IgD-negative memory B cell (primary cell): ENCODE measurements around the gene SEMG2. TPM values are rescaled to one million over a fixed set of nuclear protein-coding genes. Genes with fewer than 3 reads are reported as not detected.

Experiments used
- H3K27ac Mint-ChIP-seq, 3 donors: one replicate each; pipeline ENCODE4 v1.8.0; 2020 to 2022; ENCODE audit warnings: mild to moderate bottlenecking in 3 of 3, mixed read lengths in 3 of 3, moderate library complexity in 1 of 3
- H3K27me3 Mint-ChIP-seq: one replicate; pipeline ENCODE4 v1.8.0; 2021; ENCODE audit warnings: mixed read lengths
- H3K36me3 Mint-ChIP-seq: one replicate; pipeline ENCODE4 v1.8.0; 2020; ENCODE audit warnings: mild to moderate bottlenecking, mixed read lengths
- H3K4me1 Mint-ChIP-seq, 3 donors: one replicate each; pipeline ENCODE4 v1.8.0; 2020 to 2022; ENCODE audit warnings: mixed read lengths in 3 of 3, mild to moderate bottlenecking in 1 of 3
- H3K4me3 Mint-ChIP-seq, 4 donors: one replicate each; pipeline ENCODE4 v1.8.0; 2020 to 2022; ENCODE audit warnings: mild to moderate bottlenecking in 4 of 4, mixed read lengths in 4 of 4, moderate library complexity in 3 of 4
- H3K9me3 Mint-ChIP-seq, 3 donors: one replicate each; pipeline ENCODE4 v1.8.0; 2020 to 2021; ENCODE audit warnings: mixed read lengths in 3 of 3, mild to moderate bottlenecking in 1 of 3
- polyA plus RNA-seq: library from polyadenylated mRNA; unstranded; fragments of 300-500 nt; fragmentation: Illumina TruSeq; gene quantifications from one replicate; pipeline ENCODE4 v1.2.3, GENCODE V29; 2021

Gene SEMG2
- polyA plus RNA-seq, 1 donor from 2014 or later = not detected

DNA sequence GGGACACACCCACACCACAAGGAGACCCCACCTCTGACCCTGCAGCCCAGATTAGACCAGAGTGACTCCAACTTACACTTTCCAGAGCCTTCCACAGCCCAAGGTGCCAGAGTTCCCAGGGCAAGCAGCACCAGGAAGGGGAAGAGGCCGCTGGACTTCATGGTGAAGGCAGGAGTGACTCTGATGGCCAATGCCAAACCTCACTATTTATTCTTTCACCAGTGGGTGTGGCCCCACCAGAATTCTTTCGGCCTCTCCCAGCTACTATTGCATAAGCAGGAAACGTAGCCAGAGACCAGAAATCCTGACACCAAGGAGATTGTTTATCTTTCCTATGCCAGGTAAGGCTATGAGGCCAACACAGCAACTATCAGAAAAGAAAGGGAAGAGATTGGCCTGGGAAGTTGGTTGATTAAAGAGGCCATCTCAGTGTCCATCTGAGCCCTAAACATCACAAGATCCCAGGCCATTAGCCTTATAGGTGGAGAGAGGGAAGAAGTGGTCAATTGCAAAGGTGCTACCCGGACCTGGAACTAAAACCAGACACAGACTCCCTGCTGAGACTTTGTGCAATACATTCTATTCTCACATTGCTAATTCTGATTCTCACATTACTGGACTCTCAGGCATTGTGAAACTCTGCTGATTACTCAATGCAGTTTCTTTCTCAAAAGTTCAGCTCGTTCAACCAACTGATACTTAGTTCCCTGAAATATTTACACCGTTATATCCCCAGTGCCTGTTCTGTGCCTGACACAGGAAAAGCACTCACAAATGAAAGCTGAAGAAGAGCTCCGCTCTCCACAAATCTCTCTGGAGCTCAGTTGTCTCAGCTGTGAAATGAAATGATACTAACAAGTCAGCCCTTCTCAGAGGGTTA lies 33.5 kb downstream of the SEMG2 start, which contains the start of gene SLPI:
Gene SLPI, minus strand, starts transcription at position 182 of the 880 bp plus-strand sequence. Its CDS starts 21 bp downstream, at position 161.
- no peaks in the 10 kb centered on the region for H3K36me3 Mint-ChIP-seq
- H3K4me3 Mint-ChIP-seq = no peak within 1 kb of the TSS
- H3K27me3 Mint-ChIP-seq = peaks cover 27% of the 10 kb centered on the region
- H3K9me3 Mint-ChIP-seq = no peaks in the 10 kb centered on the region
- H3K27ac Mint-ChIP-seq = no peak within 1 kb of the TSS
- peaks cover 0 to 1% (median 0%) of the 10 kb centered on the region in 3 donors for H3K4me1 Mint-ChIP-seq

DNA sequence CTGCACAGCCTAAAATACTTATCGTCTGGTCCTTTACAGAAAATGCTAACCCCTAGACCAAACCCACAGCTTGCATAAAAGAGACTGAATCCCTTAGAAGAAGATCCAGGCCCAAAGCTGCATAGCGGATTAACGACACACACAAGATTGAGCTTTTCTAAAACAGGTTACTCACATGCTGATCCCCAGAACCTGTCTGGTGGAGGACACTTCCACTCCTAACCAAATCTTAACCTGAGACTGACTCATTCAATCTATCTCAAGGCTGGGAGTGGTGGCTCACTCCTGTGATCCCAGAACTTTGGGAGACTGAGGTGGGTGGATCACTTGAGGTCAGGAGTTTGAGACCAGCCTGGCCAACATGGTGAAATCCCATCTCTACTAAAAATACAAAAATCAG lies 36.0 kb downstream of the SEMG2 start:
- no peak overlapping the region for H3K4me3 Mint-ChIP-seq
- H3K27ac Mint-ChIP-seq = no peak overlapping the region
- H3K27me3 Mint-ChIP-seq = peaks cover 18% of the 10 kb centered on the region
- H3K4me1 Mint-ChIP-seq = peaks cover 0 to 1% (median 0%) of the 10 kb centered on the region in 3 donors
- H3K9me3 Mint-ChIP-seq = no peaks in the 10 kb centered on the region
- no peaks in the 10 kb centered on the region for H3K36me3 Mint-ChIP-seq

DNA sequence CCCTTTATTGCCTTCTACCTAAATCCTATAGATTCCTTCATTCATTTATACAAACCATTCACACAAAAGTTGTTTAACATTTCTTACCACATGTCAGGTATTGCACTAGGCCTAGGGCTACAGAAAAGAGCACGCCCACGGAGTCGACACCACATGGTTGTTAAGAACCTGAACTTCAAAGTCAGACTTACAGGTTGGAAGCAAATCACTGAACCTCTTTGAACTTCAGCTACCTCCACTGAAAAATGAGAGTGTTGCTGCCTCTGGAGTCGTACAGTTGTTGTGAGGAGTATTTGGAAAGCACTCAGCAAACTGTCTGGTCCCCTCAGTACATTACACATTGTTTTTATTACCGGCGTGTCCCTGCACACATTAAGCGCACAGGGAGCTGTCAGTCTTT lies 36.5 kb downstream of the SEMG2 start:
- Mint-ChIP-seq H3K27ac (no peak overlapping the region), H3K4me3 (no peak overlapping the region), H3K36me3 (no peaks in the 10 kb centered on the region), H3K9me3 (no peaks in the 10 kb centered on the region), H3K4me1 (peaks cover 0 to 1% (median 0%) of the 10 kb centered on the region in 3 donors), H3K27me3 (peaks cover 17% of the 10 kb centered on the region)

DNA sequence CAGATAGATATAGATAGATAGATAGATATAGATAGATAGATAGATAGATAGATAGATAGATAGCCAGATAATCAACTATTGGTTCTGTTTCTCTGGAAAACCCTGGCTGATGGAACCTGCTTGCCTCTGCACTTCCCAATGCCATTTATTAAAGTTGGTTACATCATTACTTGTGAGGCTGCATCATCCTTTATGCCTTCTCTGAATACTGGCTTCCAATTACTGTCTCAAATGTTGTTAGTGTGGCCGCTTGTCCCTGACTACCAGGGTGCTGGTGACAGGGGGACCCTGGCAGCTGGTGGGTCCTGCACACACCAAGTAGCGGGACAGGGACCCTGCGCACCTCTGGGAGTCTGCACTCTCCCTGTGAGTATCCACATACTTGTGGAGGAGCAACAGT lies 37.1 kb downstream of the SEMG2 start:
- H3K4me1 Mint-ChIP-seq = peaks cover 0 to 1% (median 0%) of the 10 kb centered on the region in 3 donors
- H3K9me3 Mint-ChIP-seq = no peaks in the 10 kb centered on the region
- no peak overlapping the region for H3K4me3 Mint-ChIP-seq
- peaks cover 17% of the 10 kb centered on the region for H3K27me3 Mint-ChIP-seq
- H3K27ac Mint-ChIP-seq = no peak overlapping the region
- no peaks in the 10 kb centered on the region for H3K36me3 Mint-ChIP-seq

DNA sequence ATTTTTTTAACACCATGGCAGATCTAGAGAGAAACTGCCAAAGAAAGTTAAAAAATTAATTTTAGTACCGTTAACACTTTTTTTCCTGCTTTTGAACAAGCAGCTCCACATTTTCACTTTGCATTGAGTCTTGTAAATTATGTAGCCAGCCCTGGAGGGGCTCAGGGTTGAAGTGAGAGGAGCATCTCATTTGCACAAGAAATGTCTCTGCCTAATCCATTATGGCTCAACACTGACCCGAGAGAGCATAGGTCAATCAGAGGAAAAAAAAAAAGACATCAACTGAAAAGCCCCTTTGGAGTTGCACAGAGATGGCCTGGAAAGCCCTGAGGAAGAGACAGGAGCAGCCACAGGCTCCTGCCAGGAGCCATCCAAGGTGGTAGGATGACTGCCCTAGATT lies 37.5 kb downstream of the SEMG2 start:
- H3K27me3 Mint-ChIP-seq = peaks cover 13% of the 10 kb centered on the region
- no peak overlapping the region for H3K27ac Mint-ChIP-seq
- H3K4me3 Mint-ChIP-seq = no peak overlapping the region
- peaks cover 0 to 1% (median 0%) of the 10 kb centered on the region in 3 donors for H3K4me1 Mint-ChIP-seq
- H3K9me3 Mint-ChIP-seq = no peaks in the 10 kb centered on the region
- H3K36me3 Mint-ChIP-seq = no peaks in the 10 kb centered on the region

DNA sequence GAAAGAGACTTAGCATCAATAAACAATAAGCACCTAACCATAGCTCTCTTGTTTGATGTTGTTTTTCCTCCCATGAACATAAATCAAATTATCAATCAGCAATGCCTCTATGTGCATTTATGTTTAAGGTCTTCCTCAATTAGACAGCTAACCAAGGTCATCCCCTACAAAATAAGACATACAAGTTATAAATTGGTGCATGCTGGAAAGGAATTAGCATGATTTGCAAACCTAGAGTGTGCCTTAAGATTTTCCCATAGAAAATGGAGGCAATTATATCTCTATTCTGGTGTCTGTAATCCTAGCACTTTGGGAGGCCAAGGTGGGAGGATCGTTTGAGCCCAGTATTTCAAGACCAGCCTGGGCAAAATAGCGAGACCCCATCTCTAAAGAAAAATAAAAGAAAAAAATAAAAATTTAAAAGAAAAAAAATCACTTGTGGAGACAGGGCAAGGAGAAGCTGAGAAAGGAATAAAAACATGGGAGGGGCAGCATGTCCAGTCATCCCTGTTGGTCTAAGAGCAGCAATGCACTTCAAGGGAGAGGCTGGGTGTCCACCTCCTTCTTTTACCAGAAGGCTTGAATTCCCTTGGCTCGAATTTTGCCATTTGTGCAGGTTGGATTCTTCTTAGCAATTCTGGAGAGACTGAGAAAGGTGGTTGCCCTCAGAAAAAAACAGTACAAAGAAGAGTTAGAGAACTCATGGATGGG lies 42.5 kb downstream of the SEMG2 start:
- Mint-ChIP-seq H3K27me3 (peaks cover 5% of the 10 kb centered on the region), H3K4me1 (no peaks in the 10 kb centered on the region), H3K9me3 (no peaks in the 10 kb centered on the region), H3K4me3 (peak overlapping the region in 1 of 4 donors; percentile 39), H3K36me3 (no peaks in the 10 kb centered on the region), H3K27ac (no peak overlapping the region)

DNA sequence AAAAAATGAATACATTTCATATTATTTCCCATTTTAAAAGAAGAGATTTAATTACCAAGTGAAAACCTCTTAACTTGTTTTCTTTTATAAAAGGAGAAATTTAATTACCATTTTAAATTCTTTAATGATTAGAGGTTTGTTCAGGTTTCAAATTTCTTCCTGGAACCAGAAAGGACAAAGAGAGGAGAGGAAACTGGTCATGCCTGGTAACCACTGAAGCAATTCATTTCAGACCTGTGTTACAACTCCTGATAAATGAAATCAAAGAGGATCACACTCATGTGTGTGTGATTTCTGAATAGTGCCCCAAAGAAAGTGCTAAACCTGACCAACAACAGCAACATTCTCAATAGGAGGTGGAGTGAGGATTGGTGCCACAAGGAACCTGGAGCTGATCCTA lies 45.8 kb downstream of the SEMG2 start:
- Mint-ChIP-seq H3K4me3 (no peak overlapping the region), H3K27me3 (peaks cover 12% of the 10 kb centered on the region), H3K9me3 (peaks cover 0 to 2% (median 0%) of the 10 kb centered on the region in 3 donors), H3K36me3 (no peaks in the 10 kb centered on the region), H3K4me1 (no peaks in the 10 kb centered on the region), H3K27ac (peak overlapping the region in 1 of 3 donors; percentile 44)

DNA sequence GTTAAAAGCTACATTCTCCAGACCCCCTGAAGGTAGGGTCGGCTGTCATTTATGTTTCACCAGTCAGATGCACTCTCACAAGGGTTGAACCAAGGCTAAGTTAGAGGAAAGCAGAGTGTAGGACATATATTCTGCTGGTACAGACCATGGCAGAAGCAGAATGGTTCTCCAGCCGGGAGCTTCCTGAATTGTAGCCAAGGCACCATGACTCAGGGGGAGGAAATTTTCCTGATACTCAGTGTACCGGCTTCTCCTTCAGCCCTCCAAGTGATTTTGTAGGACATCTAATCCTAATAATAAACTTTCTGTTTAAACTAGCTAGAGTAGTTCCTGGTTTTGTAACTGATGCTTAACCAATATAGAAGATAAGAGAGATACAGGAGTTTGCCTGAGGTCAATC lies 47.4 kb downstream of the SEMG2 start:
- no peak overlapping the region for H3K4me3 Mint-ChIP-seq
- no peaks in the 10 kb centered on the region for H3K4me1 Mint-ChIP-seq
- H3K27me3 Mint-ChIP-seq = peaks cover 10% of the 10 kb centered on the region
- peaks cover 0 to 2% (median 0%) of the 10 kb centered on the region in 3 donors for H3K9me3 Mint-ChIP-seq
- no peaks in the 10 kb centered on the region for H3K36me3 Mint-ChIP-seq
- H3K27ac Mint-ChIP-seq = no peak overlapping the region

DNA sequence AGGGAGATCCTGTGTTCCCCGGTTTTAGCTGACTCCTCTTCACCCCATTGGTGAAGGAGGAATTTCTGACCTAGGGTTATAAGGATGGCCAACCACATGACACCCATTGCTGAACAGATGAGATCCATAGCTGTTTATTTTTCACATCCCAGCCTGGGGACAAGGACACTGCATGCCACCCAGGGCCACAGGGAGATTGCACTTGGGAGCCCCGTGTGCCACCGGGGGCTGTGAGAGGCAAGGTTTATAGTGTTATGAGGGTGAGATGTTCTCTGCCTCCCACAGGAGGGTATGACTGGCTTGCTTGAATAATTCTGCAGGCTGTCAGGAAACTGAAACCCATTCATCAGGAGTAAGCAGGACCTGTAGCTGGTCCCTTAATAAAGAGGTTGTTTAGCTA lies 47.9 kb downstream of the SEMG2 start:
- Mint-ChIP-seq H3K36me3 (no peaks in the 10 kb centered on the region), H3K27ac (no peak overlapping the region), H3K27me3 (peaks cover 11% of the 10 kb centered on the region), H3K4me1 (no peaks in the 10 kb centered on the region), H3K9me3 (peaks cover 0 to 2% (median 0%) of the 10 kb centered on the region in 3 donors), H3K4me3 (no peak overlapping the region)

DNA sequence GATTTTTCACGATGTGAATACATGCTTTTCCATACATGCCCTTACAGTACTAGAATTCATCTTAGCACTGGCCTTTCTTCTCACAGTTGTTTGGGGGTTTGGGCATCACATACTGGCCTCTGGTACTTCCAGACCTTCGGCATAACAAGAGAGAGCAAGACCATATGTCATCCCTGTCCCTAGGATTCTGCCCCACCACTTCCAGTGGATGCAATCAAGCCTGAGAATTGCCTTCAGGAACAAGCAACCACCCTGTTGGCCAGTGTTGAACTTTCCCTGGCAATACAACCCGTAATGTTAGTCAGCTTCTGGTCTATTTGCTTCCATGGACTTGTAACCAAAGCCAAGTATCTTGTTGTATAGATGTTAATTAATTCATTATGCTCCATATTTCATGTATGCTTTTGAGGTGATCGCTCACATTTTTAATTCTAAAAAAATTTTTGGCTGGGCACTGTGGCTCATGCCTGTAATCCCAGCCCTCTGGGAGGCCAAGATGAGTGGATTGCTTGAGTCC lies 48.6 kb downstream of the SEMG2 start:
- Mint-ChIP-seq H3K27ac (no peak overlapping the region), H3K4me1 (no peaks in the 10 kb centered on the region), H3K36me3 (no peaks in the 10 kb centered on the region), H3K4me3 (no peak overlapping the region), H3K27me3 (peaks cover 11% of the 10 kb centered on the region), H3K9me3 (peaks cover 0 to 3% (median 2%) of the 10 kb centered on the region in 3 donors)

Other genes with a start within 250 kb of the SEMG2 start
- gene KCNS1, start 120.2 kb upstream of the SEMG2 start, polyA plus RNA-seq = not detected
- not detected for gene WFDC5, start 106.2 kb upstream of the SEMG2 start, polyA plus RNA-seq
- not detected for gene WFDC12, start 96.9 kb upstream of the SEMG2 start, polyA plus RNA-seq
- gene PI3, start 46.5 kb upstream of the SEMG2 start, polyA plus RNA-seq = 0.65 TPM
- gene SEMG1, start 14.3 kb upstream of the SEMG2 start, polyA plus RNA-seq = not detected
- not detected for gene SLPI, start 33.2 kb downstream of the SEMG2 start, polyA plus RNA-seq
- not detected for gene RBPJL, start 85.5 kb downstream of the SEMG2 start, polyA plus RNA-seq
- gene MATN4, start 86.9 kb downstream of the SEMG2 start, polyA plus RNA-seq = not detected
- not detected for gene SDC4, start 127.1 kb downstream of the SEMG2 start, polyA plus RNA-seq
- gene SYS1, start 141.8 kb downstream of the SEMG2 start, polyA plus RNA-seq = 24.4 TPM
- gene TP53TG5, start 157.0 kb downstream of the SEMG2 start, polyA plus RNA-seq = not detected
- gene DBNDD2, start 186.9 kb downstream of the SEMG2 start, polyA plus RNA-seq = not detected
- gene PIGT, start 194.8 kb downstream of the SEMG2 start, polyA plus RNA-seq = 69.3 TPM
- 2.2 TPM for gene WFDC2, start 248.4 kb downstream of the SEMG2 start, polyA plus RNA-seq